KBM-7 (cell line): ENCODE measurements around the gene TRIM63.

ENCODE experiments used
- DNase-seq: peaks from one replicate; pipeline ENCODE4 v3.0.0-alpha.2; 2015
- in situ Hi-C: fragments of 300-500 bp; cut with MboI; formaldehyde crosslinking; loops from 2 replicates; pipeline ENCODE4 v1.14.3; 2020; ENCODE audit warnings: low sequenced_read_pairs, low pct_unique_long_range_greater_than_20kb, mixed read lengths

Gene TRIM63

GRCh38 chr1:26064553-26064952 lies 2.9 kb downstream of the TRIM63 start:
- in situ Hi-C loops, result no loop called here
- DNase-seq, result no peak

GRCh38 chr1:26060832-26061574 lies 6.4 kb downstream of the TRIM63 start:
- no peak for DNase-seq
- in situ Hi-C loops, result no loop called here

- in situ Hi-C loops, result no loop called here
- no peak for DNase-seq
Observed at GRCh38 chr1:26059906-26060305, 7.5 kb downstream of the TRIM63 start.

GRCh38 chr1:26058052-26058595 lies 9.3 kb downstream of the TRIM63 start:
- in situ Hi-C loops, result no loop called here
- no peak for DNase-seq

- in situ Hi-C loops, result no loop called here
- no peak for DNase-seq
Observed at GRCh38 chr1:26057189-26057588, 10.2 kb downstream of the TRIM63 start.

GRCh38 chr1:26055041-26055440 lies 12.4 kb downstream of the TRIM63 start:
- DNase-seq, result no peak
- in situ Hi-C loops, result no loop called here

GRCh38 chr1:26053718-26054560 lies 13.5 kb downstream of the TRIM63 start:
- DNase-seq, result peak; percentile 18
- in situ Hi-C loops, result no loop called here

GRCh38 chr1:26050248-26050640 lies 17.2 kb downstream of the TRIM63 start:
- in situ Hi-C loops, result no loop called here
- DNase-seq, result no peak

GRCh38 chr1:26049531-26050247 lies 17.7 kb downstream of the TRIM63 start:
- in situ Hi-C loops, result no loop called here
- DNase-seq, result no peak

- in situ Hi-C loops, result no loop called here
- DNase-seq, result no peak
Observed at GRCh38 chr1:26047278-26047874, 20.1 kb downstream of the TRIM63 start.

GRCh38 chr1:26046246-26047095 lies 21.0 kb downstream of the TRIM63 start:
- no peak for DNase-seq

GRCh38 chr1:26045722-26046245 lies 21.6 kb downstream of the TRIM63 start, which contains the start of gene SLC30A2:
Gene SLC30A2, minus strand, starts transcription at chr1:26046118. Its CDS starts 222 bp downstream, at chr1:26045896.
- DNase-seq, result no peak
- in situ Hi-C loops, result no loop called here

More at GRCh38 chr1:26046246-26047095, 21.0 kb downstream of the TRIM63 start:
- in situ Hi-C loops, result no loop called here

- DNase-seq, result no peak
- in situ Hi-C loops, result no loop called here
Observed at GRCh38 chr1:26044971-26045721, 22.3 kb downstream of the TRIM63 start.

GRCh38 chr1:26044414-26044813 lies 23.0 kb downstream of the TRIM63 start:
- in situ Hi-C loops, result no loop called here
- DNase-seq, result no peak

- in situ Hi-C loops, result no loop called here
- DNase-seq, result no peak
Observed at GRCh38 chr1:26043765-26044164, 23.7 kb downstream of the TRIM63 start.

GRCh38 chr1:26041978-26042377 lies 25.5 kb downstream of the TRIM63 start:
- in situ Hi-C loops, result no loop called here
- DNase-seq, result no peak

GRCh38 chr1:26041401-26041800 lies 26.0 kb downstream of the TRIM63 start:
- in situ Hi-C loops, result no loop called here
- DNase-seq, result no peak
